Caco-2 (cell line): ENCODE measurements around the gene NGEF. TPM values are rescaled to one million over a fixed set of nuclear protein-coding genes. Genes with fewer than 3 reads are reported as not detected.
"Not testable (repeated sequence)": the region's sequence is repeated elsewhere in the genome, so short reads cannot be mapped to it uniquely, and the experiment has no call there.

Experiments used
- BruUV-seq: library from RNA; stranded (reverse); fragments of 400-500 nt; replicated peaks from 2 replicates; lab custom pipeline; 2021; lab: Mats Ljungman, UMichigan
- CTCF ChIA-PET: fragments of 300-600 bp; sonication (Branson Sonifier 250); formaldehyde crosslinking; loops from one replicate; lab custom pipeline; 2022; ENCODE audit warnings: antibody characterized with exemption; lab: Charles Lee
- POLR2A ChIA-PET: fragments of 300-600 bp; sonication (Branson Sonifier 250); formaldehyde crosslinking; loops from one replicate; lab custom pipeline; 2022; ENCODE audit warnings: antibody characterized with exemption; lab: Charles Lee
- DNase-seq, 2 experiments: peaks; one replicate each; pipeline versions ENCODE4 v3.0.0 to v3.0.0-alpha.2; 2020 to 2022
- H3K27me3 ChIP-seq: replicated peaks from 2 replicates; pipeline ENCODE4 v1.6.0; 2011; ENCODE audit warnings: low read length; ENCODE audit not compliant: control insufficient read depth, insufficient read depth
- H3K36me3 ChIP-seq: 2 replicates; pipeline ENCODE4 v1.5.1; 2011; ENCODE audit warnings: low read length; ENCODE audit not compliant: control insufficient read depth, insufficient read depth
- H3K4me1 ChIP-seq: fragments of 250-450 bp; sonication (Bioruptor Pico); 2 replicates; pipeline ENCODE4 v1.5.1; 2020; ENCODE audit warnings: mild to moderate bottlenecking
- H3K4me3 ChIP-seq: 2 replicates; pipeline ENCODE4 v1.5.1; 2011; ENCODE audit warnings: low read depth, mild to moderate bottlenecking, control low read depth, low read length
- H3K9me3 ChIP-seq: fragments of 250-450 bp; sonication (Bioruptor Pico); 2 replicates; pipeline ENCODE4 v1.5.1; 2020; ENCODE audit warnings: mild to moderate bottlenecking, moderate library complexity
- H3K27ac Mint-ChIP-seq: one replicate; pipeline ENCODE4 v1.8.0; 2022; ENCODE audit warnings: mixed read lengths; ENCODE audit not compliant: unreplicated experiment
- H3K27me3 Mint-ChIP-seq: one replicate; pipeline ENCODE4 v1.8.0; 2022; ENCODE audit warnings: mixed read lengths; ENCODE audit not compliant: insufficient read depth, unreplicated experiment
- H3K36me3 Mint-ChIP-seq: one replicate; pipeline ENCODE4 v1.8.0; 2022; ENCODE audit warnings: mild to moderate bottlenecking, mixed read lengths; ENCODE audit not compliant: insufficient read depth, unreplicated experiment
- H3K4me1 Mint-ChIP-seq: one replicate; pipeline ENCODE4 v1.8.0; 2022; ENCODE audit warnings: low read depth, mixed read lengths; ENCODE audit not compliant: unreplicated experiment
- H3K4me3 Mint-ChIP-seq: one replicate; pipeline ENCODE4 v1.8.0; 2022; ENCODE audit warnings: mild to moderate bottlenecking, moderate library complexity, mixed read lengths; ENCODE audit not compliant: unreplicated experiment
- H3K9me3 Mint-ChIP-seq: one replicate; pipeline ENCODE4 v1.8.0; 2022; ENCODE audit warnings: mixed read lengths; ENCODE audit not compliant: unreplicated experiment
- CTCF ChIP-seq, 2 experiments: fragments of 200-600 bp in 1 of 2; IDR thresholded peaks; 1 replicate in 1 of 2; 2 replicates in 1 of 2; pipeline versions ENCODE4 v1.5.1 to v1.8.0; 2011 to 2022; ENCODE audit warnings: antibody characterized with exemption in 1 of 2, control low read depth in 1 of 2, inconsistent platforms in 1 of 2, low read depth in 1 of 2, low read length in 1 of 2, mild to moderate bottlenecking in 1 of 2, moderate library complexity in 1 of 2; ENCODE audit not compliant: insufficient read depth in 1 of 2, severe bottlenecking in 1 of 2, unreplicated experiment in 1 of 2
- intact Hi-C: fragments of 100-400 bp; cut with micrococcal nuclease; formaldehyde crosslinking; loops from one replicate; pipeline ENCODE4 v1.10.0; 2022; ENCODE audit not compliant: unreplicated experiment
- total RNA-seq: library from RNA; stranded (reverse); gene quantifications from 2 replicates; pipeline ENCODE4 v1.2.3, GENCODE V29; 2022

The NGEF gene
- total RNA-seq, 1 experiment from 2014 or later, result 0.77 TPM

GRCh38 chr2:233056961-233057605 lies 44.0 kb upstream of the NGEF start:
- no peaks in the 10 kb centered on the region for H3K36me3 ChIP-seq
- Mint-ChIP-seq H3K27me3 (peaks cover 4% of the 10 kb centered on the region), H3K4me1 (no peaks in the 10 kb centered on the region), H3K36me3 (no peaks in the 10 kb centered on the region), H3K4me3 (no peak overlapping the region), H3K27ac (no peak overlapping the region), H3K9me3 (no peaks in the 10 kb centered on the region)
- intact Hi-C loops, result no loop called here
- BruUV-seq, result no TSS peak
- TF ChIP-seq CTCF (IDR thresholded peaks at IDR 0.05; ENCODE audit: insufficient read depth in 1 of 2, low read depth in 1 of 2, low read length in 1 of 2, severe bottlenecking in 1 of 2, unreplicated experiment in 1 of 2), result no peak
- no peaks in the 10 kb centered on the region for H3K9me3 ChIP-seq
- no peaks in the 10 kb centered on the region for H3K4me1 ChIP-seq
- H3K27me3 ChIP-seq, result no peaks in the 10 kb centered on the region
- ChIA-PET POLR2A (no interaction called here), CTCF (no interaction called here)
- DNase-seq, result no peak
- H3K4me3 ChIP-seq, result no peak overlapping the region

GRCh38 chr2:233055362-233055761 lies 42.3 kb upstream of the NGEF start:
- POLR2A ChIA-PET, result no interaction called here
- no peaks in the 10 kb centered on the region for H3K9me3 Mint-ChIP-seq
- CTCF ChIA-PET, result no interaction called here
- H3K4me1 Mint-ChIP-seq, result no peaks in the 10 kb centered on the region
- Histone ChIP-seq H3K4me3 (no peak overlapping the region), H3K4me1 (no peaks in the 10 kb centered on the region), H3K36me3 (no peaks in the 10 kb centered on the region), H3K27me3 (no peaks in the 10 kb centered on the region), H3K9me3 (no peaks in the 10 kb centered on the region)
- no peak for DNase-seq
- H3K36me3 Mint-ChIP-seq, result no peaks in the 10 kb centered on the region
- intact Hi-C loops, result no loop called here
- no peak for TF ChIP-seq CTCF (IDR thresholded peaks at IDR 0.05; ENCODE audit: insufficient read depth in 1 of 2, low read depth in 1 of 2, low read length in 1 of 2, severe bottlenecking in 1 of 2, unreplicated experiment in 1 of 2)
- no TSS peak for BruUV-seq
- H3K27me3 Mint-ChIP-seq, result peaks cover 4% of the 10 kb centered on the region
- H3K4me3 Mint-ChIP-seq, result no peak overlapping the region
- H3K27ac Mint-ChIP-seq, result no peak overlapping the region

GRCh38 chr2:233053928-233054784 lies 41.1 kb upstream of the NGEF start:
- no TSS peak for BruUV-seq
- Histone ChIP-seq H3K4me1 (no peaks in the 10 kb centered on the region), H3K36me3 (no peaks in the 10 kb centered on the region), H3K9me3 (no peaks in the 10 kb centered on the region), H3K27me3 (no peaks in the 10 kb centered on the region), H3K4me3 (no peak overlapping the region)
- Mint-ChIP-seq H3K27me3 (peaks cover 6% of the 10 kb centered on the region), H3K9me3 (no peaks in the 10 kb centered on the region), H3K4me3 (no peak overlapping the region), H3K36me3 (no peaks in the 10 kb centered on the region), H3K4me1 (peaks cover 3% of the 10 kb centered on the region), H3K27ac (no peak overlapping the region)
- CTCF ChIA-PET, result interaction anchor here (0.7 kb wide), 1 partner anchor 67 kb away, joined by 8 read pairs; no protein-coding TSS in a partner anchor
- DNase-seq, result peak; percentile 49 to 68
- intact Hi-C loops, result no loop called here
- peak; percentile 57 to 84 for TF ChIP-seq CTCF (IDR thresholded peaks at IDR 0.05; ENCODE audit: insufficient read depth in 1 of 2, low read depth in 1 of 2, low read length in 1 of 2, severe bottlenecking in 1 of 2, unreplicated experiment in 1 of 2)
- POLR2A ChIA-PET, result no interaction called here

GRCh38 chr2:233052517-233052916 lies 39.5 kb upstream of the NGEF start:
- intact Hi-C loops, BruUV-seq, H3K27me3 ChIP-seq, POLR2A ChIA-PET, H3K4me3 ChIP-seq, H3K27ac Mint-ChIP-seq, H3K4me1 ChIP-seq, DNase-seq, H3K9me3 ChIP-seq, H3K36me3 ChIP-seq, H3K36me3 Mint-ChIP-seq, H3K9me3 Mint-ChIP-seq, CTCF ChIA-PET, H3K4me1 Mint-ChIP-seq, H3K4me3 Mint-ChIP-seq: not testable (repeated sequence)
- peaks cover 15% of the 10 kb centered on the region for H3K27me3 Mint-ChIP-seq
